Activated naive CD8-positive, alpha-beta T cell treated with anti-CD3 and anti-CD28 coated beads, Interleukin-2, amount 50 U/mL, for 24 hours (primary cell): ENCODE measurements around the gene NBAS.
"Not testable (repeated sequence)": the region's sequence is repeated elsewhere in the genome, so short reads cannot be mapped to it uniquely, and the experiment has no call there.

ENCODE experiments used
- ATAC-seq: fragments of 150-1000 bp; cut with Tn5 transposase; one replicate; pipeline ENCODE4 v1.10.0; 2021
- DNase-seq: peaks from one replicate; pipeline ENCODE4 v3.0.0; 2021
- H3K27ac Mint-ChIP-seq: one replicate; pipeline ENCODE4 v1.8.0; 2021; ENCODE audit warnings: mild to moderate bottlenecking, mixed read lengths
- H3K27me3 Mint-ChIP-seq: one replicate; pipeline ENCODE4 v1.8.0; 2021; ENCODE audit warnings: mixed read lengths
- H3K36me3 Mint-ChIP-seq: one replicate; pipeline ENCODE4 v1.8.0; 2021; ENCODE audit warnings: low read depth, mixed read lengths
- H3K4me1 Mint-ChIP-seq: one replicate; pipeline ENCODE4 v1.8.0; 2021; ENCODE audit warnings: mixed read lengths
- H3K4me3 Mint-ChIP-seq: one replicate; pipeline ENCODE4 v1.8.0; 2021; ENCODE audit warnings: mild to moderate bottlenecking, moderate library complexity, mixed read lengths
- H3K9me3 Mint-ChIP-seq: one replicate; pipeline ENCODE4 v1.8.0; 2021; ENCODE audit warnings: mixed read lengths

Gene NBAS

GRCh38 chr2:15258385-15258784, 302.7 kb downstream of the NBAS start:
- not testable (repeated sequence) for ATAC-seq, H3K4me1 Mint-ChIP-seq, H3K4me3 Mint-ChIP-seq, H3K27me3 Mint-ChIP-seq, H3K27ac Mint-ChIP-seq, DNase-seq
- H3K9me3 Mint-ChIP-seq, result peaks cover 26% of the 10 kb centered on the region
- H3K36me3 Mint-ChIP-seq, result peaks cover 43% of the 10 kb centered on the region

GRCh38 chr2:15253835-15254286, 307.3 kb downstream of the NBAS start:
- Mint-ChIP-seq H3K9me3 (peaks cover 29% of the 10 kb centered on the region), H3K4me1 (no peaks in the 10 kb centered on the region), H3K36me3 (peaks cover 39% of the 10 kb centered on the region), H3K27ac (no peak overlapping the region), H3K27me3 (no peaks in the 10 kb centered on the region), H3K4me3 (no peak overlapping the region)
- DNase-seq (no peak), ATAC-seq (no peak)

GRCh38 chr2:15253247-15253646, 307.9 kb downstream of the NBAS start:
- ATAC-seq (no peak), DNase-seq (no peak)
- H3K27ac Mint-ChIP-seq, result no peak overlapping the region
- peaks cover 35% of the 10 kb centered on the region for H3K36me3 Mint-ChIP-seq
- no peaks in the 10 kb centered on the region for H3K27me3 Mint-ChIP-seq
- H3K9me3 Mint-ChIP-seq, result peaks cover 25% of the 10 kb centered on the region
- no peak overlapping the region for H3K4me3 Mint-ChIP-seq
- no peaks in the 10 kb centered on the region for H3K4me1 Mint-ChIP-seq

- no peaks in the 10 kb centered on the region for H3K4me1 Mint-ChIP-seq
- ATAC-seq (no peak), DNase-seq (no peak)
- no peak overlapping the region for H3K4me3 Mint-ChIP-seq
- peaks cover 26% of the 10 kb centered on the region for H3K9me3 Mint-ChIP-seq
- H3K27me3 Mint-ChIP-seq, result no peaks in the 10 kb centered on the region
- H3K27ac Mint-ChIP-seq, result no peak overlapping the region
- H3K36me3 Mint-ChIP-seq, result peaks cover 33% of the 10 kb centered on the region
Observed at GRCh38 chr2:15251753-15252152, 309.4 kb downstream of the NBAS start.

- H3K4me3 Mint-ChIP-seq, ATAC-seq, H3K4me1 Mint-ChIP-seq, H3K27ac Mint-ChIP-seq, H3K27me3 Mint-ChIP-seq, DNase-seq: not testable (repeated sequence)
- H3K9me3 Mint-ChIP-seq, result peaks cover 25% of the 10 kb centered on the region
- peaks cover 32% of the 10 kb centered on the region for H3K36me3 Mint-ChIP-seq
Observed at GRCh38 chr2:15250946-15251345, 310.2 kb downstream of the NBAS start.

- Mint-ChIP-seq H3K27me3 (no peaks in the 10 kb centered on the region), H3K4me1 (peaks cover 7% of the 10 kb centered on the region), H3K4me3 (no peak overlapping the region), H3K27ac (no peak overlapping the region), H3K36me3 (peaks cover 28% of the 10 kb centered on the region), H3K9me3 (peaks cover 18% of the 10 kb centered on the region)
- DNase-seq (no peak), ATAC-seq (no peak)
Observed at GRCh38 chr2:15246870-15247269, 314.3 kb downstream of the NBAS start.

GRCh38 chr2:15243762-15244161, 317.4 kb downstream of the NBAS start:
- H3K36me3 Mint-ChIP-seq, result peaks cover 3% of the 10 kb centered on the region
- peaks cover 7% of the 10 kb centered on the region for H3K4me1 Mint-ChIP-seq
- DNase-seq, result no peak
- ATAC-seq, result no peak
- H3K9me3 Mint-ChIP-seq, result peaks cover 5% of the 10 kb centered on the region
- no peak overlapping the region for H3K27ac Mint-ChIP-seq
- H3K27me3 Mint-ChIP-seq, result no peaks in the 10 kb centered on the region
- no peak overlapping the region for H3K4me3 Mint-ChIP-seq

GRCh38 chr2:15242936-15243461, 318.1 kb downstream of the NBAS start:
- Mint-ChIP-seq H3K27me3 (no peaks in the 10 kb centered on the region), H3K4me1 (peaks cover 7% of the 10 kb centered on the region), H3K4me3 (no peak overlapping the region), H3K36me3 (peaks cover 8% of the 10 kb centered on the region), H3K9me3 (peaks cover 2% of the 10 kb centered on the region), H3K27ac (no peak overlapping the region)
- ATAC-seq, result no peak
- DNase-seq, result no peak

GRCh38 chr2:15241929-15242328, 319.2 kb downstream of the NBAS start:
- no peaks in the 10 kb centered on the region for H3K27me3 Mint-ChIP-seq
- peaks cover 7% of the 10 kb centered on the region for H3K4me1 Mint-ChIP-seq
- no peak overlapping the region for H3K27ac Mint-ChIP-seq
- no peaks in the 10 kb centered on the region for H3K9me3 Mint-ChIP-seq
- DNase-seq, result no peak
- H3K36me3 Mint-ChIP-seq, result peaks cover 9% of the 10 kb centered on the region
- H3K4me3 Mint-ChIP-seq, result no peak overlapping the region
- ATAC-seq, result no peak

- Mint-ChIP-seq H3K4me3 (no peak overlapping the region), H3K4me1 (peaks cover 7% of the 10 kb centered on the region), H3K27ac (no peak overlapping the region), H3K27me3 (no peaks in the 10 kb centered on the region), H3K36me3 (peaks cover 9% of the 10 kb centered on the region), H3K9me3 (no peaks in the 10 kb centered on the region)
- ATAC-seq (no peak), DNase-seq (no peak)
Observed at GRCh38 chr2:15241201-15241600, 319.9 kb downstream of the NBAS start.

GRCh38 chr2:15238028-15238427, 323.1 kb downstream of the NBAS start:
- ATAC-seq (no peak), DNase-seq (no peak)
- Mint-ChIP-seq H3K4me1 (peaks cover 4% of the 10 kb centered on the region), H3K9me3 (no peaks in the 10 kb centered on the region), H3K36me3 (peaks cover 13% of the 10 kb centered on the region), H3K27me3 (no peaks in the 10 kb centered on the region), H3K27ac (no peak overlapping the region), H3K4me3 (no peak overlapping the region)

GRCh38 chr2:15230599-15231192, 330.4 kb downstream of the NBAS start:
- Mint-ChIP-seq H3K4me1 (no peaks in the 10 kb centered on the region), H3K4me3 (no peak overlapping the region), H3K36me3 (peaks cover 39% of the 10 kb centered on the region), H3K27ac (no peak overlapping the region), H3K27me3 (no peaks in the 10 kb centered on the region), H3K9me3 (no peaks in the 10 kb centered on the region)
- DNase-seq (no peak), ATAC-seq (no peak)

GRCh38 chr2:15226661-15227060, 334.5 kb downstream of the NBAS start:
- H3K36me3 Mint-ChIP-seq, result peaks cover 42% of the 10 kb centered on the region
- H3K27me3 Mint-ChIP-seq, result no peaks in the 10 kb centered on the region
- H3K27ac Mint-ChIP-seq, result no peak overlapping the region
- DNase-seq, result no peak
- H3K9me3 Mint-ChIP-seq, result no peaks in the 10 kb centered on the region
- no peak for ATAC-seq
- H3K4me1 Mint-ChIP-seq, result peaks cover 2% of the 10 kb centered on the region
- no peak overlapping the region for H3K4me3 Mint-ChIP-seq

GRCh38 chr2:15225131-15225530, 336.0 kb downstream of the NBAS start:
- Mint-ChIP-seq H3K27ac (no peak overlapping the region), H3K27me3 (no peaks in the 10 kb centered on the region), H3K4me3 (no peak overlapping the region), H3K36me3 (peaks cover 38% of the 10 kb centered on the region), H3K9me3 (no peaks in the 10 kb centered on the region), H3K4me1 (peaks cover 2% of the 10 kb centered on the region)
- ATAC-seq (no peak), DNase-seq (no peak)

GRCh38 chr2:15224641-15225040, 336.5 kb downstream of the NBAS start:
- no peak for ATAC-seq
- no peak for DNase-seq
- Mint-ChIP-seq H3K4me3 (no peak overlapping the region), H3K27ac (no peak overlapping the region), H3K36me3 (peaks cover 34% of the 10 kb centered on the region), H3K4me1 (peaks cover 2% of the 10 kb centered on the region), H3K9me3 (no peaks in the 10 kb centered on the region), H3K27me3 (no peaks in the 10 kb centered on the region)

- no peak overlapping the region for H3K27ac Mint-ChIP-seq
- H3K4me1 Mint-ChIP-seq, result peaks cover 2% of the 10 kb centered on the region
- no peaks in the 10 kb centered on the region for H3K27me3 Mint-ChIP-seq
- ATAC-seq (peak; percentile 54), DNase-seq (no peak)
- H3K36me3 Mint-ChIP-seq, result peaks cover 31% of the 10 kb centered on the region
- H3K4me3 Mint-ChIP-seq, result no peak overlapping the region
- no peaks in the 10 kb centered on the region for H3K9me3 Mint-ChIP-seq
Observed at GRCh38 chr2:15223887-15224286, 337.2 kb downstream of the NBAS start.
